ENCODE data around the gene POTEM.
"Not testable (repeated sequence)": the region's sequence is repeated elsewhere in the genome, so short reads cannot be mapped to it uniquely, and the experiment has no call there.

DNA sequence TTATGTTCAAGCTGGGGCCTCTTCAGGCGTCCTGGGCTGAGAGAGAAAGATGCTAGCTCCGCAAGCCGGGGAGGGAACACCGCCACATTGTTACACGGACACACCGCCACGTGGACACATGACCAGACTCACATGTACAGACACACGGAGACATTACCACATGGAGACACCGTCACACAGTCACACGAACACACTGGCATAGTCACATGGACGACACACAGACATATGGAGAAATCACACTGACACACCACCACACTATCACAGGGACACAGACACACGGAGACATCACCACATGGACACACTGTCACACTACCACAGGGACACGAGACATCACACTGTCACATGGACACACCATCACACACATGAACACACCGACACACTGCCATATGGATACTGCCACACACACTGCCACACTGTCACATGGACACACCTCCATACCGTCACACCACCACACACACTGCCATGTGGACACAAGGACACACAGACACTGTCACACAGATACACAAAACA, 57.9 kb downstream of the POTEM start:
- not testable (repeated sequence) for TF ChIP-seq POLR2A, POLR2AphosphoS5 (IDR thresholded peaks at IDR 0.05; ENCODE audit: low read depth, low read length)
